Subcutaneous abdominal adipose tissue (tissue), 5 donors: ENCODE results near the gene LRIT2.
A peak's percentile ranks its signal among the peaks of the same experiment; 100 is the strongest.

ENCODE experiments used
- H3K27ac ChIP-seq: one replicate; pipeline ENCODE4 v1.7.0; 2013; ENCODE audit warnings: low read depth, mild to moderate bottlenecking, inconsistent platforms, low read length, moderate library complexity
- H3K27me3 ChIP-seq, 5 donors: one replicate each; pipeline ENCODE4 v1.7.0; 2013; ENCODE audit warnings: low read length in 5 of 5, inconsistent platforms in 1 of 5; ENCODE audit not compliant: control insufficient read depth in 5 of 5, insufficient read depth in 4 of 5
- H3K36me3 ChIP-seq, 5 donors: one replicate each; pipeline ENCODE4 v1.7.0; 2013; ENCODE audit warnings: low read length in 5 of 5; ENCODE audit not compliant: control insufficient read depth in 5 of 5, insufficient read depth in 5 of 5
- H3K4me1 ChIP-seq, 5 donors: one replicate each; pipeline ENCODE4 v1.7.0; 2013; ENCODE audit warnings: low read length in 5 of 5, mild to moderate bottlenecking in 3 of 5, moderate library complexity in 1 of 5; ENCODE audit not compliant: control insufficient read depth in 5 of 5, insufficient read depth in 5 of 5
- H3K4me3 ChIP-seq, 5 donors: one replicate each; pipeline ENCODE4 v1.7.0; 2013; ENCODE audit warnings: low read length in 5 of 5, low read depth in 1 of 5
- H3K9ac ChIP-seq, 5 donors: one replicate each; pipeline ENCODE4 v1.7.0; 2013; ENCODE audit warnings: low read length in 5 of 5, mild to moderate bottlenecking in 4 of 5, moderate library complexity in 3 of 5
- H3K9me3 ChIP-seq, 5 donors: one replicate each; pipeline ENCODE4 v1.7.0; 2013; ENCODE audit warnings: low read length in 5 of 5; ENCODE audit not compliant: control insufficient read depth in 5 of 5
- donor health status: healthy.
- donor health status: healthy.
- donor health status: healthy.
- donor health status: healthy.
- donor health status: healthy.

The LRIT2 gene

GRCh38 chr10:84261236-84261915 is 36.0 kb upstream of the LRIT2 start:
- no peaks in the 10 kb centered on the region for H3K36me3 ChIP-seq
- H3K27ac ChIP-seq = no peak overlapping the region
- peaks cover 0 to 18% (median 0%) of the 10 kb centered on the region in 5 donors for H3K27me3 ChIP-seq
- H3K4me1 ChIP-seq = peaks cover 0 to 10% (median 9%) of the 10 kb centered on the region in 5 donors
- H3K4me3 ChIP-seq = no peak overlapping the region
- no peak overlapping the region for H3K9ac ChIP-seq
- no peaks in the 10 kb centered on the region for H3K9me3 ChIP-seq

GRCh38 chr10:84258034-84258695 is 32.8 kb upstream of the LRIT2 start:
- no peak overlapping the region for H3K27ac ChIP-seq
- no peak overlapping the region for H3K4me3 ChIP-seq
- H3K36me3 ChIP-seq = no peaks in the 10 kb centered on the region
- no peak overlapping the region for H3K9ac ChIP-seq
- peaks cover 0 to 18% (median 0%) of the 10 kb centered on the region in 5 donors for H3K27me3 ChIP-seq
- peaks cover 0 to 10% (median 9%) of the 10 kb centered on the region in 5 donors for H3K4me1 ChIP-seq
- no peaks in the 10 kb centered on the region for H3K9me3 ChIP-seq

- Histone ChIP-seq H3K4me1 (peaks cover 0 to 10% (median 9%) of the 10 kb centered on the region in 5 donors), H3K9ac (no peak overlapping the region), H3K9me3 (no peaks in the 10 kb centered on the region), H3K27ac (no peak overlapping the region), H3K4me3 (no peak overlapping the region), H3K36me3 (no peaks in the 10 kb centered on the region), H3K27me3 (peaks cover 0 to 18% (median 0%) of the 10 kb centered on the region in 5 donors)
Observed at GRCh38 chr10:84257343-84258020, 32.1 kb upstream of the LRIT2 start.

- Histone ChIP-seq H3K27ac (no peak overlapping the region), H3K27me3 (peaks cover 0 to 18% (median 0%) of the 10 kb centered on the region in 5 donors), H3K9ac (peak overlapping the region in 1 of 5 donors; percentile 12), H3K36me3 (no peaks in the 10 kb centered on the region), H3K4me1 (peaks cover 0 to 10% (median 9%) of the 10 kb centered on the region in 5 donors), H3K9me3 (peaks cover 0 to 4% (median 0%) of the 10 kb centered on the region in 5 donors), H3K4me3 (peak overlapping the region in 1 of 5 donors; percentile 19)
Observed at GRCh38 chr10:84256510-84257342, 31.4 kb upstream of the LRIT2 start.

GRCh38 chr10:84254552-84255478 is 29.5 kb upstream of the LRIT2 start:
- Histone ChIP-seq H3K4me1 (peaks cover 0 to 10% (median 9%) of the 10 kb centered on the region in 5 donors), H3K9ac (no peak overlapping the region), H3K27me3 (peaks cover 0 to 6% (median 0%) of the 10 kb centered on the region in 5 donors), H3K9me3 (peaks cover 0 to 10% (median 0%) of the 10 kb centered on the region in 5 donors), H3K36me3 (no peaks in the 10 kb centered on the region), H3K4me3 (no peak overlapping the region), H3K27ac (no peak overlapping the region)

- Histone ChIP-seq H3K9me3 (peaks cover 0 to 10% (median 0%) of the 10 kb centered on the region in 5 donors), H3K27ac (no peak overlapping the region), H3K9ac (no peak overlapping the region), H3K27me3 (peaks cover 0 to 10% (median 0%) of the 10 kb centered on the region in 5 donors), H3K36me3 (no peaks in the 10 kb centered on the region), H3K4me3 (no peak overlapping the region), H3K4me1 (peaks cover 0 to 8% (median 2%) of the 10 kb centered on the region in 5 donors)
Observed at GRCh38 chr10:84248794-84249193, 23.4 kb upstream of the LRIT2 start.

GRCh38 chr10:84247496-84247895 is 22.2 kb upstream of the LRIT2 start:
- Histone ChIP-seq H3K4me1 (peaks cover 0 to 8% (median 2%) of the 10 kb centered on the region in 5 donors), H3K36me3 (no peaks in the 10 kb centered on the region), H3K4me3 (no peak overlapping the region), H3K27me3 (peaks cover 0 to 10% (median 0%) of the 10 kb centered on the region in 5 donors), H3K9ac (no peak overlapping the region), H3K9me3 (peaks cover 0 to 10% (median 0%) of the 10 kb centered on the region in 5 donors), H3K27ac (no peak overlapping the region)

- H3K9ac ChIP-seq = no peak within 1 kb of the TSS
- no peak within 1 kb of the TSS for H3K27ac ChIP-seq
- H3K36me3 ChIP-seq = no peaks in the 10 kb centered on the region
- H3K4me1 ChIP-seq = peaks cover 0 to 8% (median 2%) of the 10 kb centered on the region in 5 donors
- no peak within 1 kb of the TSS for H3K4me3 ChIP-seq
- H3K27me3 ChIP-seq = peaks cover 0 to 8% (median 0%) of the 10 kb centered on the region in 5 donors
- no peaks in the 10 kb centered on the region for H3K9me3 ChIP-seq
Observed at GRCh38 chr10:84244651-84245270, 19.4 kb upstream of the LRIT2 start, which contains the start of gene RGR. TSS of gene RGR (plus strand) at chr10:84245053. CDS start at chr10:84245091, 38 bp downstream.
